Activated naive CD4-positive, alpha-beta T cell treated with anti-CD3 and anti-CD28 coated beads, Interleukin-2, amount 10 ng/mL, durations not matched to agents 7 days and 5 days (primary cell): ENCODE measurements around the gene TGM2.

Experiments used
- CTCF ChIA-PET: fragments of 350-600 bp; sonication (Branson Sonifier 250); formaldehyde crosslinking; loops from one replicate; lab custom pipeline; 2021; ENCODE audit warnings: antibody characterized with exemption; lab: Charles Lee
- DNase-seq: peaks from one replicate; pipeline ENCODE4 v3.0.0-alpha.2; 2020
- H3K27ac Mint-ChIP-seq: one replicate; pipeline ENCODE4 v1.8.0; 2021; ENCODE audit warnings: mild to moderate bottlenecking, moderate library complexity, mixed read lengths
- H3K27me3 Mint-ChIP-seq: one replicate; pipeline ENCODE4 v1.8.0; 2021; ENCODE audit warnings: mild to moderate bottlenecking, mixed read lengths
- H3K36me3 Mint-ChIP-seq: one replicate; pipeline ENCODE4 v1.8.0; 2021; ENCODE audit warnings: mixed read lengths
- H3K4me1 Mint-ChIP-seq: one replicate; pipeline ENCODE4 v1.8.0; 2021; ENCODE audit warnings: mixed read lengths
- H3K4me3 Mint-ChIP-seq: one replicate; pipeline ENCODE4 v1.8.0; 2021; ENCODE audit warnings: mild to moderate bottlenecking, moderate library complexity, mixed read lengths
- H3K9me3 Mint-ChIP-seq: one replicate; pipeline ENCODE4 v1.8.0; 2021; ENCODE audit warnings: mixed read lengths

Gene TGM2

GRCh38 chr20:38203981-38204357 lies 38.9 kb upstream of the TGM2 start:
- H3K4me3 Mint-ChIP-seq, result no peak overlapping the region
- CTCF ChIA-PET, result no interaction called here
- H3K9me3 Mint-ChIP-seq, result no peaks in the 10 kb centered on the region
- H3K36me3 Mint-ChIP-seq, result no peaks in the 10 kb centered on the region
- DNase-seq, result no peak
- H3K27me3 Mint-ChIP-seq, result peaks cover 6% of the 10 kb centered on the region
- no peak overlapping the region for H3K27ac Mint-ChIP-seq
- H3K4me1 Mint-ChIP-seq, result no peaks in the 10 kb centered on the region

- no peaks in the 10 kb centered on the region for H3K36me3 Mint-ChIP-seq
- no peak for DNase-seq
- H3K27me3 Mint-ChIP-seq, result peaks cover 6% of the 10 kb centered on the region
- H3K27ac Mint-ChIP-seq, result no peak overlapping the region
- CTCF ChIA-PET, result interaction anchor here (1.2 kb wide), 1 partner anchor 130 kb away, joined by 3 read pairs; no protein-coding TSS in a partner anchor
- H3K4me3 Mint-ChIP-seq, result no peak overlapping the region
- H3K4me1 Mint-ChIP-seq, result no peaks in the 10 kb centered on the region
- no peaks in the 10 kb centered on the region for H3K9me3 Mint-ChIP-seq
Measured at GRCh38 chr20:38203337-38203980, 38.4 kb upstream of the TGM2 start.

GRCh38 chr20:38202982-38203293 lies 37.9 kb upstream of the TGM2 start:
- no peaks in the 10 kb centered on the region for H3K4me1 Mint-ChIP-seq
- H3K4me3 Mint-ChIP-seq, result no peak overlapping the region
- DNase-seq, result no peak
- H3K36me3 Mint-ChIP-seq, result no peaks in the 10 kb centered on the region
- CTCF ChIA-PET, result interaction anchor here (1.0 to 1.2 kb wide), 2 partner anchors 18 to 129 kb away, joined by 3 read pairs; no protein-coding TSS in a partner anchor
- no peak overlapping the region for H3K27ac Mint-ChIP-seq
- H3K9me3 Mint-ChIP-seq, result no peaks in the 10 kb centered on the region
- peaks cover 4% of the 10 kb centered on the region for H3K27me3 Mint-ChIP-seq

GRCh38 chr20:38202153-38202981 lies 37.3 kb upstream of the TGM2 start:
- CTCF ChIA-PET, result interaction anchor here (1.0 to 1.2 kb wide), 2 partner anchors 19 to 129 kb away, joined by 3 read pairs; no protein-coding TSS in a partner anchor
- H3K27ac Mint-ChIP-seq, result no peak overlapping the region
- H3K36me3 Mint-ChIP-seq, result no peaks in the 10 kb centered on the region

GRCh38 chr20:38201356-38201755 lies 36.3 kb upstream of the TGM2 start:
- Mint-ChIP-seq H3K36me3 (no peaks in the 10 kb centered on the region), H3K27me3 (peaks cover 4% of the 10 kb centered on the region), H3K9me3 (no peaks in the 10 kb centered on the region), H3K27ac (no peak overlapping the region), H3K4me3 (no peak overlapping the region), H3K4me1 (no peaks in the 10 kb centered on the region)
- CTCF ChIA-PET, result no interaction called here
- no peak for DNase-seq

More at GRCh38 chr20:38202153-38202981, 37.3 kb upstream of the TGM2 start:
- Mint-ChIP-seq H3K4me1 (no peaks in the 10 kb centered on the region), H3K4me3 (no peak overlapping the region), H3K27me3 (peaks cover 4% of the 10 kb centered on the region), H3K9me3 (no peaks in the 10 kb centered on the region)
- no peak for DNase-seq

- H3K27me3 Mint-ChIP-seq, result peaks cover 4% of the 10 kb centered on the region
- H3K4me3 Mint-ChIP-seq, result no peak overlapping the region
- no peaks in the 10 kb centered on the region for H3K4me1 Mint-ChIP-seq
- H3K36me3 Mint-ChIP-seq, result no peaks in the 10 kb centered on the region
- CTCF ChIA-PET, result no interaction called here
- no peaks in the 10 kb centered on the region for H3K9me3 Mint-ChIP-seq
- no peak overlapping the region for H3K27ac Mint-ChIP-seq
- DNase-seq, result no peak
Measured at GRCh38 chr20:38200646-38201045, 35.6 kb upstream of the TGM2 start.

- Mint-ChIP-seq H3K9me3 (no peaks in the 10 kb centered on the region), H3K27me3 (peaks cover 4% of the 10 kb centered on the region), H3K36me3 (no peaks in the 10 kb centered on the region), H3K4me1 (no peaks in the 10 kb centered on the region), H3K4me3 (no peak overlapping the region), H3K27ac (no peak overlapping the region)
- CTCF ChIA-PET, result no interaction called here
- no peak for DNase-seq
Measured at GRCh38 chr20:38199501-38200390, 34.7 kb upstream of the TGM2 start.

GRCh38 chr20:38198238-38198861 lies 33.3 kb upstream of the TGM2 start:
- CTCF ChIA-PET, result interaction anchor here (3.0 kb wide), 1 partner anchor 23 kb away, joined by 11 read pairs; no protein-coding TSS in a partner anchor
- H3K36me3 Mint-ChIP-seq, result no peaks in the 10 kb centered on the region
- H3K4me3 Mint-ChIP-seq, result no peak overlapping the region
- H3K27ac Mint-ChIP-seq, result no peak overlapping the region
- no peak for DNase-seq
- H3K4me1 Mint-ChIP-seq, result no peaks in the 10 kb centered on the region
- H3K9me3 Mint-ChIP-seq, result peaks cover 2% of the 10 kb centered on the region
- H3K27me3 Mint-ChIP-seq, result peaks cover 4% of the 10 kb centered on the region

GRCh38 chr20:38197619-38198018 lies 32.5 kb upstream of the TGM2 start:
- H3K27ac Mint-ChIP-seq, result no peak overlapping the region
- H3K36me3 Mint-ChIP-seq, result no peaks in the 10 kb centered on the region
- no peak for DNase-seq

GRCh38 chr20:38197217-38197616 lies 32.1 kb upstream of the TGM2 start:
- H3K36me3 Mint-ChIP-seq, result no peaks in the 10 kb centered on the region
- DNase-seq, result no peak
- CTCF ChIA-PET, result interaction anchor here (1.2 to 3.0 kb wide), 2 partner anchors 24 to 140 kb away, joined by 4 to 11 read pairs; no protein-coding TSS in a partner anchor
- H3K27ac Mint-ChIP-seq, result no peak overlapping the region
- no peak overlapping the region for H3K4me3 Mint-ChIP-seq
- H3K27me3 Mint-ChIP-seq, result peaks cover 4% of the 10 kb centered on the region
- peaks cover 2% of the 10 kb centered on the region for H3K9me3 Mint-ChIP-seq
- H3K4me1 Mint-ChIP-seq, result no peaks in the 10 kb centered on the region

More at GRCh38 chr20:38197619-38198018, 32.5 kb upstream of the TGM2 start:
- H3K4me1 Mint-ChIP-seq, result no peaks in the 10 kb centered on the region
- peaks cover 4% of the 10 kb centered on the region for H3K27me3 Mint-ChIP-seq
- H3K9me3 Mint-ChIP-seq, result peaks cover 2% of the 10 kb centered on the region
- CTCF ChIA-PET, result interaction anchor here (3.0 kb wide), 1 partner anchor 24 kb away, joined by 11 read pairs; no protein-coding TSS in a partner anchor
- no peak overlapping the region for H3K4me3 Mint-ChIP-seq

GRCh38 chr20:38196592-38196991 lies 31.5 kb upstream of the TGM2 start:
- Mint-ChIP-seq H3K9me3 (peaks cover 2% of the 10 kb centered on the region), H3K27me3 (peaks cover 4% of the 10 kb centered on the region), H3K36me3 (no peaks in the 10 kb centered on the region), H3K4me3 (no peak overlapping the region), H3K27ac (no peak overlapping the region), H3K4me1 (no peaks in the 10 kb centered on the region)
- no peak for DNase-seq
- CTCF ChIA-PET, result interaction anchor here (0.9 to 3.0 kb wide), 3 partner anchors 25 to 139 kb away, joined by 3 to 11 read pairs (median 4); no protein-coding TSS in a partner anchor

GRCh38 chr20:38196076-38196475 lies 31.0 kb upstream of the TGM2 start:
- Mint-ChIP-seq H3K27me3 (peaks cover 4% of the 10 kb centered on the region), H3K27ac (no peak overlapping the region), H3K4me1 (no peaks in the 10 kb centered on the region), H3K9me3 (peaks cover 2% of the 10 kb centered on the region), H3K4me3 (no peak overlapping the region), H3K36me3 (no peaks in the 10 kb centered on the region)
- DNase-seq, result no peak
- CTCF ChIA-PET, result interaction anchor here (0.9 to 3.0 kb wide), 3 partner anchors 25 to 138 kb away, joined by 3 to 11 read pairs (median 4); no protein-coding TSS in a partner anchor

- H3K27ac Mint-ChIP-seq, result peak overlapping the region; percentile 40
Measured at GRCh38 chr20:38195521-38195920, 30.5 kb upstream of the TGM2 start.

More at GRCh38 chr20:38195521-38195920, 30.5 kb upstream of the TGM2 start:
- DNase-seq, result no peak
- peaks cover 4% of the 10 kb centered on the region for H3K27me3 Mint-ChIP-seq
- no peaks in the 10 kb centered on the region for H3K4me1 Mint-ChIP-seq
- peaks cover 2% of the 10 kb centered on the region for H3K9me3 Mint-ChIP-seq
- H3K4me3 Mint-ChIP-seq, result no peak overlapping the region
- CTCF ChIA-PET, result interaction anchor here (3.0 kb wide), 1 partner anchor 26 kb away, joined by 11 read pairs; no protein-coding TSS in a partner anchor
- no peaks in the 10 kb centered on the region for H3K36me3 Mint-ChIP-seq
